ENCODE results near the gene SMIM12.

The SMIM12 gene

GRCh38 chr1:34866762-34867109, 7.2 kb upstream of the SMIM12 start:
- DNase-seq (ENCODE audit: extremely low read depth, low read depth), result no peak
- TF ChIP-seq, protein P1, sequence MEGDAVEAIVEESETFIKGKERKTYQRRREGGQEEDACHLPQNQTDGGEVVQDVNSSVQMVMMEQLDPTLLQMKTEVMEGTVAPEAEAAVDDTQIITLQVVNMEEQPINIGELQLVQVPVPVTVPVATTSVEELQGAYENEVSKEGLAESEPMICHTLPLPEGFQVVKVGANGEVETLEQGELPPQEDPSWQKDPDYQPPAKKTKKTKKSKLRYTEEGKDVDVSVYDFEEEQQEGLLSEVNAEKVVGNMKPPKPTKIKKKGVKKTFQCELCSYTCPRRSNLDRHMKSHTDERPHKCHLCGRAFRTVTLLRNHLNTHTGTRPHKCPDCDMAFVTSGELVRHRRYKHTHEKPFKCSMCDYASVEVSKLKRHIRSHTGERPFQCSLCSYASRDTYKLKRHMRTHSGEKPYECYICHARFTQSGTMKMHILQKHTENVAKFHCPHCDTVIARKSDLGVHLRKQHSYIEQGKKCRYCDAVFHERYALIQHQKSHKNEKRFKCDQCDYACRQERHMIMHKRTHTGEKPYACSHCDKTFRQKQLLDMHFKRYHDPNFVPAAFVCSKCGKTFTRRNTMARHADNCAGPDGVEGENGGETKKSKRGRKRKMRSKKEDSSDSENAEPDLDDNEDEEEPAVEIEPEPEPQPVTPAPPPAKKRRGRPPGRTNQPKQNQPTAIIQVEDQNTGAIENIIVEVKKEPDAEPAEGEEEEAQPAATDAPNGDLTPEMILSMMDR (IDR thresholded peaks at IDR 0.05; ENCODE audit: low read depth, low read length), result no peak

DNA sequence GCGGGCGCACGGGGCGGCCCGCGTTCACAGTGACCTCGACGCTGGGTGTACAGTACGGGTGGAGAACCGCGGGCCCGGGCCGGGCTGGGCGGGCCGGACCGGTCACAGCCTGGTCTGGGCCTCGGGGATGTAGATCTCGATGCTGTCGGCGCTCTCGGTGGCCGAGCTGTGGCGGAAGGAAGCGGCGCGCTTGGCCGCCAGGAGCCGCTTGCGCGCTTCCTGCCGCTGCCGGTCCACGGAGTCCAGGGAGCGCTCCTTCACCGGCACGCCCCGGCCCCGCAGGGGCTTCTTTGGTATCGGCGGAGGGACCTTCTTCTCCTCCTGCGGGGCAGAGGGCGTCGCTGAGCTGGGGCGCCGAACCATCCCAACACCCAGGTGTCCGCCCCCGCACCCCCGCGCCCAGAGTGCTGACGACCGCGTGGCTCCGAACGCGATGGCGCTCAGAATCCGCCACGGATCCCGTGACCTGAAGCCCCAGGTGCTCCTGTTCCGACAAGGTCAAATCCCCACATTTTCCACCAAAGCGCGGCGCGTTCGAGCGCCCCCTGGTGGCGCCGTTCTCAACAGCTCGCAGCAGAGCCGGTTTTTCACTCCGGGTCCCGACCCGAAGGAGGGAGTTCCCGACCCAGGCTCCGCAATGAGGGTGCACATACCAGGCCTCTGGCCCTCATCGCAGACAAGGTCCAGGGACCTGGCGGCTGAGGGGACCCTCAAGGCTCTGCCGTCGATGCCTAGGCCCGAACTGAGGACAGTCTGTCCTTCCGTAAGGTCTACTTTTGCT, 6.6 kb upstream of the SMIM12 start:
- TF ChIP-seq, protein P1 (IDR thresholded peaks at IDR 0.05; ENCODE audit: low read depth, low read length), result peak; percentile 97
- DNase-seq (ENCODE audit: extremely low read depth, low read depth), result no peak

- TF ChIP-seq, protein P1 (IDR thresholded peaks at IDR 0.05; ENCODE audit: low read depth, low read length), result no peak
- no peak for DNase-seq (ENCODE audit: extremely low read depth, low read depth)
Measured at GRCh38 chr1:34865573-34865972, 6.0 kb upstream of the SMIM12 start.

DNA sequence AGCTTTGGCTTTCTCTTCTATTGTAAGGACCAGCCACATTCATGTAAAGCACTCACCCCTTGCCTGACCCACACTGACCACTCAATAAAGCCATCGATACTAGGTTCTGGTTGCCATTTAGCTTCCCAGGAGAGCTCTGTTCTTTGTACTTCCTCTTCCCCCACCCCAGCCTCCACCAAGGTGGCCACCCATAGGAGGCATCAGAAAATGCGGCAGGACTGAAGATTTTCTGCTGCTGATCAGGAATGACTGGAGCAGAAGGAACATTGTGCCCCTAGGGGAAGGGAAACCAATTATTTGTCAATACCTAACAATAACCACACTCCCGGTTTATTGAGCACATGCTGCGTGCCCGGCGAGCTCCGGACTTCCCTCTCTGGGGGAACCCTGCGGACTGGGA, 5.2 kb upstream of the SMIM12 start:
- TF ChIP-seq, protein P1 (IDR thresholded peaks at IDR 0.05; ENCODE audit: low read depth, low read length), result no peak
- DNase-seq (ENCODE audit: extremely low read depth, low read depth), result no peak

DNA sequence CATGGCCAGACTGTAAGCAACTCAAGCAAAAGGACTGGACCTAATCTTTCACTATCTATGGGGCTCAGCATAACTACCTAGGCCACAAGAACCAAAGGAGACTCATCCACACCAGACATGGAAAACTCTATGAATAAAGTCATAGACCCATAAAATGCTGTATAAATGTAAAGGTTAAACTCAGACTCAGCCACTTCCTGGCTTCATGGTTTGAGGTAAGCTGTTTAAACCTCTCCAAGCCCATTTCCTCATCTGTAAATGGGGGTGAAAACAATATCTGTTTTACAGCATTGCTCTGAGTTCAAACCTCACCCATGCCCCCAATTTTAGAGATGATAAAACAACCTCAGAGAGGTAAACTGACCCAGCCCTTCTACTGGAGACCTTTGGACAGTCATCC, 4.0 kb upstream of the SMIM12 start:
- TF ChIP-seq, protein P1 (IDR thresholded peaks at IDR 0.05; ENCODE audit: low read depth, low read length), result no peak
- no peak for DNase-seq (ENCODE audit: extremely low read depth, low read depth)

- TF ChIP-seq, protein P1 (IDR thresholded peaks at IDR 0.05; ENCODE audit: low read depth, low read length), result no peak
- no peak for DNase-seq (ENCODE audit: extremely low read depth, low read depth)
Measured at GRCh38 chr1:34858901-34859445, 576 bp downstream of the SMIM12 start.

DNA sequence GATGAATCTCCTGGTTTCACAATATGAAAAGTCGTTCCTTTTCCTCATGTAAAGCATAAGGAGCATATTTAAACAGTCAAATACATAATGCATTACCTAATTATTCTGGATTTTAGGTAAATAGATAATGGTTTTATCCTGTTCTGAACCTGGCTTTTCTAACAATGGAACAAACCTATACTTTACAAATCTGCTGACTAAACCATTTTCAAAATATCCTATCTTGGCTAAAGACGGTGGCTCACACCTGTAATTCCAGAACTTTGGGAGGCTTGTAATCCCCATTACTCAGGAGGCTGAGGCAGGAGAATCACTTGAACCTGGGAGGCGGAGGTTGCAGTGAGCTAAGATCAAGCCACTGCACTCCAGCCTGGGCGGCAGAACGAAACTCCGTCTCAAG, 2.9 kb downstream of the SMIM12 start:
- TF ChIP-seq, protein P1 (IDR thresholded peaks at IDR 0.05; ENCODE audit: low read depth, low read length), result no peak

More for the DNA sequence above, 2.9 kb downstream of the SMIM12 start:
- DNase-seq (ENCODE audit: extremely low read depth, low read depth), result no peak
